HL-60 (cell line): ENCODE results near the gene KMT2C.
"Not testable (repeated sequence)": the region's sequence is repeated elsewhere in the genome, so short reads cannot be mapped to it uniquely, and the experiment has no call there.

Source experiments
- DNase-seq, 2 experiments: peaks; one replicate each; pipeline ENCODE4 v3.0.0-alpha.2; 2010 to 2020; ENCODE audit warnings: low read depth in 1 of 2, low spot score in 1 of 2
- H3K27ac ChIP-seq: fragments of 250-450 bp; sonication (Bioruptor Pico); replicated peaks from 2 replicates; pipeline ENCODE4 v1.5.1; 2020; ENCODE audit warnings: mild to moderate bottlenecking, moderate library complexity
- H3K27me3 ChIP-seq: fragments of 250-450 bp; sonication (Bioruptor Pico); 2 replicates; pipeline ENCODE4 v1.5.1; 2021; ENCODE audit warnings: mild to moderate bottlenecking, moderate library complexity; ENCODE audit not compliant: insufficient read depth, poor library complexity, severe bottlenecking
- H3K4me3 ChIP-seq: replicated peaks from 2 replicates; pipeline ENCODE4 v1.5.1; 2011; ENCODE audit warnings: mild to moderate bottlenecking, control low read depth, low read length; ENCODE audit not compliant: insufficient read depth
- GABPA ChIP-seq: IDR thresholded peaks from 2 replicates; pipeline ENCODE4 v1.6.1; 2012; ENCODE audit warnings: low read depth
- POLR2AphosphoS5 ChIP-seq: IDR thresholded peaks from 2 replicates; pipeline ENCODE4 v1.6.1; 2012; ENCODE audit warnings: low read depth
- SPI1 ChIP-seq: IDR thresholded peaks from 2 replicates; pipeline ENCODE4 v1.6.1; 2012; ENCODE audit warnings: low read depth, mild to moderate bottlenecking, borderline replicate concordance
- TF ChIP-seq, protein P1 (sequence below): IDR thresholded peaks from one replicate; pipeline ENCODE4 v1.5.1; 2011; ENCODE audit warnings: low read length, control low read depth, inconsistent platforms; ENCODE audit not compliant: insufficient read depth
- TF ChIP-seq, protein P2 (sequence below): IDR thresholded peaks from 2 replicates; pipeline ENCODE4 v1.6.1; 2012; ENCODE audit warnings: low read depth; ENCODE audit not compliant: insufficient replicate concordance

The KMT2C gene

DNA sequence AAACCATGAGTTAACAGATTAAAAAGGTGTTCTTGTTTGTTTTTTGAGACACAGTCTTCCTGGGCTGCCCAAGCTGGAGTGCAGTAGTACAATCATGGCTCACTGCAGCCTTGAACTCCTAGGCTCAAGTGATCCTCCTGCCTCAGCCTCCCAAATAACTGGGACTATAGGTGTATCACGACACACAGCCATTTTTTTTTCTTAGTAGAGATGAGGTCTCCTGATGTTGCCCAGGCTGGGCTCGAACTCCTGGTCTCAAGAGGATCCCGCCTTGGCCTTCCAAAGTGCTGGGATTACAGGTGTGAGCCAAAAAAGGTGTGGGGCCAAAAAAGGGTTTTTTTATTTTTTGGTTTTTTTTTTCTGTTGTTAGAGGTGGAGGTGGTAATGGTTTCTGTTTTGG is 29.3 kb downstream of the KMT2C start:
- Histone ChIP-seq H3K27ac (no peak overlapping the region), H3K27me3 (no peaks in the 10 kb centered on the region), H3K4me3 (no peak overlapping the region)
- no peak for DNase-seq
- no peak for TF ChIP-seq POLR2AphosphoS5
- no peak for TF ChIP-seq GABPA
- no peak for TF ChIP-seq SPI1

DNA sequence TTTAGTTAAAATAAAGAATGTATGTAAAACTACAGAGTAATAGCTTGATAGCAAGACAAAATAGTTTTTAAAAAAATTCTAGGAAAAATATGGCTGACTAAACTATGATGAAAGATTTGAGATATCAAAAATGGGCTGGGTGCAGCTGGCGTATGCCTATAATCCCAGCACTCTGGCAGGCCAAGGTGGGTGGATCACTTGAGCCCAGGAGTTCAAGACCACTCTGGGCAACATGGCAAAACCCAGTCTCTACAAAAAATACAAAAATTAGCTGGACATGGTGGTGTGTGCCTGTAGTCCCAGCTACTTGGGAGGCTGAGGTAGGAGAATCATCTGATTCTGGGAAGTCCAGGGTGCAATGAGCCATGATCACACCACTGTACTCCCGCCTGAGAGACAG is 29.8 kb downstream of the KMT2C start:
- DNase-seq, H3K27ac ChIP-seq, H3K4me3 ChIP-seq, H3K27me3 ChIP-seq: not testable (repeated sequence)

DNA sequence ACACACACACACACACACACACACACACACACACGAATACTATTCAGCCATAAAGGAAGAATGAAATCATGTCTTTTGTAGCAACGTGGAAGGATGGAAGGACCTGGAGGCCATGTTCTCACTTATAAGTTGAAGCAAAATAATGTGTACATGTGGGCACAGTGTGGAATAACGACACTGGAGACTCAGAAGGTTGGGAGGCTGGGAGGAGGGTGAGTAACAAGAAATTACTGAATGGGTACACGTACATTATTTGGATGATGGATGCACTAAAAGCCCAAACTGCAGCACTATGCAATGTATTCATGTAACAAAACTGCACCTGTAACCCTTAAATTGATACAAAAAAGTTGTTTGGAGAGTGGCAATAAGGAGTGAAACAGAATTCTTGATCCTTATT is 32.1 kb downstream of the KMT2C start:
- H3K4me3 ChIP-seq = no peak overlapping the region
- TF ChIP-seq, protein P1, sequence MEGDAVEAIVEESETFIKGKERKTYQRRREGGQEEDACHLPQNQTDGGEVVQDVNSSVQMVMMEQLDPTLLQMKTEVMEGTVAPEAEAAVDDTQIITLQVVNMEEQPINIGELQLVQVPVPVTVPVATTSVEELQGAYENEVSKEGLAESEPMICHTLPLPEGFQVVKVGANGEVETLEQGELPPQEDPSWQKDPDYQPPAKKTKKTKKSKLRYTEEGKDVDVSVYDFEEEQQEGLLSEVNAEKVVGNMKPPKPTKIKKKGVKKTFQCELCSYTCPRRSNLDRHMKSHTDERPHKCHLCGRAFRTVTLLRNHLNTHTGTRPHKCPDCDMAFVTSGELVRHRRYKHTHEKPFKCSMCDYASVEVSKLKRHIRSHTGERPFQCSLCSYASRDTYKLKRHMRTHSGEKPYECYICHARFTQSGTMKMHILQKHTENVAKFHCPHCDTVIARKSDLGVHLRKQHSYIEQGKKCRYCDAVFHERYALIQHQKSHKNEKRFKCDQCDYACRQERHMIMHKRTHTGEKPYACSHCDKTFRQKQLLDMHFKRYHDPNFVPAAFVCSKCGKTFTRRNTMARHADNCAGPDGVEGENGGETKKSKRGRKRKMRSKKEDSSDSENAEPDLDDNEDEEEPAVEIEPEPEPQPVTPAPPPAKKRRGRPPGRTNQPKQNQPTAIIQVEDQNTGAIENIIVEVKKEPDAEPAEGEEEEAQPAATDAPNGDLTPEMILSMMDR = no peak
- TF ChIP-seq, protein P2, sequence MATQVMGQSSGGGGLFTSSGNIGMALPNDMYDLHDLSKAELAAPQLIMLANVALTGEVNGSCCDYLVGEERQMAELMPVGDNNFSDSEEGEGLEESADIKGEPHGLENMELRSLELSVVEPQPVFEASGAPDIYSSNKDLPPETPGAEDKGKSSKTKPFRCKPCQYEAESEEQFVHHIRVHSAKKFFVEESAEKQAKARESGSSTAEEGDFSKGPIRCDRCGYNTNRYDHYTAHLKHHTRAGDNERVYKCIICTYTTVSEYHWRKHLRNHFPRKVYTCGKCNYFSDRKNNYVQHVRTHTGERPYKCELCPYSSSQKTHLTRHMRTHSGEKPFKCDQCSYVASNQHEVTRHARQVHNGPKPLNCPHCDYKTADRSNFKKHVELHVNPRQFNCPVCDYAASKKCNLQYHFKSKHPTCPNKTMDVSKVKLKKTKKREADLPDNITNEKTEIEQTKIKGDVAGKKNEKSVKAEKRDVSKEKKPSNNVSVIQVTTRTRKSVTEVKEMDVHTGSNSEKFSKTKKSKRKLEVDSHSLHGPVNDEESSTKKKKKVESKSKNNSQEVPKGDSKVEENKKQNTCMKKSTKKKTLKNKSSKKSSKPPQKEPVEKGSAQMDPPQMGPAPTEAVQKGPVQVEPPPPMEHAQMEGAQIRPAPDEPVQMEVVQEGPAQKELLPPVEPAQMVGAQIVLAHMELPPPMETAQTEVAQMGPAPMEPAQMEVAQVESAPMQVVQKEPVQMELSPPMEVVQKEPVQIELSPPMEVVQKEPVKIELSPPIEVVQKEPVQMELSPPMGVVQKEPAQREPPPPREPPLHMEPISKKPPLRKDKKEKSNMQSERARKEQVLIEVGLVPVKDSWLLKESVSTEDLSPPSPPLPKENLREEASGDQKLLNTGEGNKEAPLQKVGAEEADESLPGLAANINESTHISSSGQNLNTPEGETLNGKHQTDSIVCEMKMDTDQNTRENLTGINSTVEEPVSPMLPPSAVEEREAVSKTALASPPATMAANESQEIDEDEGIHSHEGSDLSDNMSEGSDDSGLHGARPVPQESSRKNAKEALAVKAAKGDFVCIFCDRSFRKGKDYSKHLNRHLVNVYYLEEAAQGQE = no peak
- TF ChIP-seq SPI1 (no peak), POLR2AphosphoS5 (no peak), GABPA (no peak)
- no peak overlapping the region for H3K27ac ChIP-seq
- peak in 1 of 2 experiments; percentile 3 for DNase-seq
- no peaks in the 10 kb centered on the region for H3K27me3 ChIP-seq

DNA sequence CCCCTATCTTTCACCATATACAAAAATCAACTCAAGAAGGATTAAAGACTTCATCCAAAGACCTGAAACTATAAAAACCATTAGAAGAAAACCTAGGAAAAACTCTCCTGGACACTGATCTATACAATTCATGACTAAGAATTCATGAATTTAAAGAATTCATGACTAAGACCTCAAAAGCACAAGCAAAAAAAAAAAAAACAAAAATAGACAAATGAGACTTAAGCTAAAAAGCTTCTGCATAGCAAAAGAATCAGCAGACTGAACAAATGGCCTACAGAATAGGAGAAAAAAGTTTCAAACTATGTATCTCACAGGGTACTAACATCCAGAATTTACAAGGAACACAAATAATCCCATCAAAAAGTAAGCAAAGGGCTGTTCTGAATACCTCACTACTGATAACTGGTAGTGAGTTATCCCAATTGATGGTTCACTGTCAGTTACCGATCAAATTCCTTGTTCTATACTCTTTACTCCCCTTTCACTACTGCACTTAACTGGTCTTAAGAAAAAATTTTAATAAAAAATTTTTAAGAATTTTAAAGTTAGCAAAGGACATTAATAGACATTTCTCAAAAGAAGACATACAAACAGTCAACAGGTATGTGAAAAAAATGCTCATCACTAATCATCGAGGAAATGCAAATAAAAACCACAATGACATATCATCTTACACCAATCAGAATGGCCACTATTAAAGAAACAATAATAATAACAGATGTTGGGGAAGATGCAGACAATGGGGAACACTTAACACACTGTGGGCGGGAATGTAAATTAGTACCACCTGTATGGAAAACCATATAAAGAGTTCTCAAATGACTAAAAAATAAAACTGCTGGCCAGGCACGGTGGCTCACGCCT is 33.2 kb downstream of the KMT2C start:
- TF ChIP-seq GABPA (no peak), POLR2AphosphoS5 (no peak), SPI1 (no peak)
- TF ChIP-seq, protein P2 = no peak
- TF ChIP-seq, protein P1 = no peak
- H3K4me3 ChIP-seq = no peak overlapping the region
- DNase-seq = no peak
- H3K27me3 ChIP-seq = no peaks in the 10 kb centered on the region
- no peak overlapping the region for H3K27ac ChIP-seq

DNA sequence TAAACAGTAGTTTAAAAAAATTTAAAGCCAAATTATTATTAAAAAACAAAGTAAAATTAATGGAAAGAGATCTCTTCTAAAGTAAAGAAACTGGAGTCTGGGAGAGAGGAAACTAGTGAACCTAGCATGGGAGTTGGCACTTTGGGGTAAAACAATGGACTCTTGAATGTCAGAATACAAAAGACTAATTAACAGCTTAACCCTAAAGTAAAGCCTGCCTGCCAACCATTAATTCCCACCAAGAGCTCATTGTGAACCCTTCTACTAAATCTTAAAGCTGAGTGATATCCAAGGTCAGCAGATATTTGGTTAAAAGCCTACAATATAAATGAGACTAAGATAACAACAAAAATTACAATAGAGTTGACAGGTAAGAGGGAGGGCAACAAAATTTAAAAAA is 36.5 kb downstream of the KMT2C start:
- H3K27ac ChIP-seq = no peak overlapping the region
- DNase-seq = no peak
- H3K4me3 ChIP-seq = no peak overlapping the region
- TF ChIP-seq GABPA (no peak), SPI1 (no peak)
- TF ChIP-seq, protein P2 = no peak
- no peaks in the 10 kb centered on the region for H3K27me3 ChIP-seq
